Kidney (tissue), 14 donors: ENCODE measurements around the gene ST6GAL1. TPM values are rescaled to one million over a fixed set of nuclear protein-coding genes. Genes with fewer than 3 reads are reported as not detected.
A peak's percentile ranks its signal among the peaks of the same experiment; 100 is the strongest.

Experiments
- DNase-seq, 5 donors: peaks; one replicate each; pipeline ENCODE4 v3.0.0-alpha.2; 2013 to 2020
- FAIRE-seq: peaks from 2 replicates; lab custom pipeline; 2012; peaks lifted over from hg19 to GRCh38; lab: Jason Lieb, UNC
- H3K27ac ChIP-seq, 2 donors: one replicate each; pipeline ENCODE4 v1.7.0; 2013; ENCODE audit warnings: low read depth in 2 of 2, low read length in 2 of 2, inconsistent platforms in 1 of 2
- H3K27me3 ChIP-seq: one replicate; pipeline ENCODE4 v1.7.1; 2013; ENCODE audit warnings: low read length, inconsistent platforms; ENCODE audit not compliant: control insufficient read depth, insufficient read depth
- H3K36me3 ChIP-seq, 3 donors: one replicate each; pipeline versions ENCODE4 v1.7.0 to v1.7.1; 2013; ENCODE audit warnings: low read length in 3 of 3, control low read depth in 1 of 3, inconsistent platforms in 1 of 3; ENCODE audit not compliant: insufficient read depth in 3 of 3, control insufficient read depth in 2 of 3
- H3K4me1 ChIP-seq, 3 donors: one replicate each; pipeline versions ENCODE4 v1.7.0 to v1.7.1; 2013; ENCODE audit warnings: low read length in 3 of 3, inconsistent platforms in 1 of 3, low read depth in 1 of 3; ENCODE audit not compliant: control insufficient read depth in 2 of 3, insufficient read depth in 2 of 3
- H3K4me3 ChIP-seq, 3 donors: one replicate each; pipeline versions ENCODE4 v1.7.0 to v1.8.1; 2013; ENCODE audit warnings: low read length in 3 of 3, control low read depth in 1 of 3, inconsistent platforms in 1 of 3
- H3K9ac ChIP-seq, 3 donors: one replicate each; pipeline versions ENCODE4 v1.7.0 to v1.7.1; 2013; ENCODE audit warnings: low read length in 3 of 3, control low read depth in 1 of 3, inconsistent platforms in 1 of 3
- H3K9me3 ChIP-seq, 3 donors: one replicate each; pipeline versions ENCODE4 v1.7.0 to v1.7.1; 2013; ENCODE audit warnings: low read length in 3 of 3, control low read depth in 1 of 3, inconsistent platforms in 1 of 3; ENCODE audit not compliant: control insufficient read depth in 2 of 3, insufficient read depth in 1 of 3
- intact Hi-C: fragments of 100-400 bp; cut with DNase I; formaldehyde crosslinking; loops from one replicate; pipeline ENCODE4 v1.11.1; 2022
- polyA plus RNA-seq: library from polyadenylated mRNA; stranded (reverse); fragments of 350-450 nt; fragmentation: Illumina TruSeq; extraction: RNeasy Lipid Tissue Mini Kit (QIAGEN cat#74804); gene quantifications from one replicate; pipeline ENCODE4 v1.2.3, GENCODE V29; 2014; ENCODE audit warnings: low read depth, low replicate concordance; ENCODE audit not compliant: insufficient read depth
- total RNA-seq: library from RNA; stranded (reverse); fragmentation: NEBNext Ultra II Directional; extraction: Animal tissue kit (Norgen Biotek cat#: 25700); gene quantifications from one replicate; pipeline ENCODE4 v1.2.1, GENCODE V29; 2021
- TF ChIP-seq, protein P1 (sequence below): IDR thresholded peaks from 3 replicates; pipeline ENCODE4 v1.5.1; 2012; ENCODE audit warnings: mild to moderate bottlenecking, moderate library complexity, borderline replicate concordance; ENCODE audit not compliant: insufficient read depth; ENCODE audit errors: extremely low read depth
- donor health status: control.
- donor health status: control.
- donor health status: control.
- donor health status: control.
- donor health status: control.
- donor health status: DM: yes; HTN: yes; CAD: no.
- donor health status: Normal renal cell carcinoma (clear cell type).

Gene ST6GAL1
- total and polyA plus RNA-seq, 2 donors from 2014 or later: 62.6 to 236 TPM

DNA sequence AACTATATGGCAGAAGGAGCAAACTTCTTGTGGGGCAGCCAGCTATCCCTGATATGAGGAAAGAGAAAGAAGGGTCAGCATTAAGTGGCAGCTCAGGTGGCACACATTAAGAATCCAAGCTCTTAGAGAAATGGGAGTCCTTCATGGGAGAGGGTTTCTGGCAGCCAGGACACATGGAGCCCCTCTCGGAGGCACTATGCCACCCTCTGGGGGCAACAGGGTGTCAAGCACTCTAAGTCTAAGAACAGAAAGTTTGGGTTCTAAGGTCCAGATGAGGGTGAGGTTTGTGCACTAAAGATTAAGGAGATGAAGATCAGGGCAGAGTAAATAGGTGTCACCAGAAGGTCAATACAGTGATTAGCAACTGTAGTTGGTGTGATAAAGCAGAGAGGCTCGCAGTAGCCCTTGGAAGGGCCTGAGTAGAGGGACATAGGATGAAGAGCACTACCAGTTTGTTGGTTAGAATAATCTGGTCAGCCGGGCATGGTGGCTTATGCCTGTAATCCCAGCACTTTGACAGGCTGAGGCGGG lies 89.3 kb downstream of the ST6GAL1 start:
- no peaks in the 10 kb centered on the region for H3K9me3 ChIP-seq
- H3K36me3 ChIP-seq: no peaks in the 10 kb centered on the region
- intact Hi-C loops: no loop called here
- no peak overlapping the region for H3K9ac ChIP-seq
- no peak overlapping the region for H3K4me3 ChIP-seq
- H3K27ac ChIP-seq: peak overlapping the region in 1 of 2 donors; percentile 5
- peaks cover 3 to 14% (median 12%) of the 10 kb centered on the region in 3 donors for H3K4me1 ChIP-seq
- FAIRE-seq (no peak), DNase-seq (no peak)
- no peaks in the 10 kb centered on the region for H3K27me3 ChIP-seq
- TF ChIP-seq, protein P1, sequence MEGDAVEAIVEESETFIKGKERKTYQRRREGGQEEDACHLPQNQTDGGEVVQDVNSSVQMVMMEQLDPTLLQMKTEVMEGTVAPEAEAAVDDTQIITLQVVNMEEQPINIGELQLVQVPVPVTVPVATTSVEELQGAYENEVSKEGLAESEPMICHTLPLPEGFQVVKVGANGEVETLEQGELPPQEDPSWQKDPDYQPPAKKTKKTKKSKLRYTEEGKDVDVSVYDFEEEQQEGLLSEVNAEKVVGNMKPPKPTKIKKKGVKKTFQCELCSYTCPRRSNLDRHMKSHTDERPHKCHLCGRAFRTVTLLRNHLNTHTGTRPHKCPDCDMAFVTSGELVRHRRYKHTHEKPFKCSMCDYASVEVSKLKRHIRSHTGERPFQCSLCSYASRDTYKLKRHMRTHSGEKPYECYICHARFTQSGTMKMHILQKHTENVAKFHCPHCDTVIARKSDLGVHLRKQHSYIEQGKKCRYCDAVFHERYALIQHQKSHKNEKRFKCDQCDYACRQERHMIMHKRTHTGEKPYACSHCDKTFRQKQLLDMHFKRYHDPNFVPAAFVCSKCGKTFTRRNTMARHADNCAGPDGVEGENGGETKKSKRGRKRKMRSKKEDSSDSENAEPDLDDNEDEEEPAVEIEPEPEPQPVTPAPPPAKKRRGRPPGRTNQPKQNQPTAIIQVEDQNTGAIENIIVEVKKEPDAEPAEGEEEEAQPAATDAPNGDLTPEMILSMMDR: no peak

DNA sequence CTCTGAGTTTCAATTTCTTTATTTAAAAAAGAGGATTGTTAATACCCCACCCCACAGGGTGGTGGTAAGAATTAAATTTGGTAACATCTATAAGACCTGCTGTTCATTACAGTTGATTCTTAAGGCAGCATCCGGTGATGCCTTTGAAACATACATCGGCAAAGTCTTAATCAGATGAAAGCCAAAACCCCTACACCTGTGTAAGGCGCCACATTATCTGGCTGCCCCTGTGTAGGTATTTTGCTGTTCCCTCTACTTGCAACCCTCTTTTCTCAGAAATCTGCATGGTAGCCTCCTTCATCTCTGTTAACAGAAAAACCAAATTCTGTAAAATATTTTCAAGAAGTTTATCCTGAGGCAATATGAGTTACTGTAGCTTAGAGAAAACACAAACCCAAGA lies 90.0 kb downstream of the ST6GAL1 start:
- no peak overlapping the region for H3K9ac ChIP-seq
- intact Hi-C loops: no loop called here
- H3K36me3 ChIP-seq: no peaks in the 10 kb centered on the region
- H3K27me3 ChIP-seq: no peaks in the 10 kb centered on the region
- TF ChIP-seq, protein P1: no peak
- no peak overlapping the region for H3K27ac ChIP-seq
- peaks cover 3 to 14% (median 12%) of the 10 kb centered on the region in 3 donors for H3K4me1 ChIP-seq
- no peak for FAIRE-seq
- DNase-seq: no peak
- H3K4me3 ChIP-seq: no peak overlapping the region
- no peaks in the 10 kb centered on the region for H3K9me3 ChIP-seq

DNA sequence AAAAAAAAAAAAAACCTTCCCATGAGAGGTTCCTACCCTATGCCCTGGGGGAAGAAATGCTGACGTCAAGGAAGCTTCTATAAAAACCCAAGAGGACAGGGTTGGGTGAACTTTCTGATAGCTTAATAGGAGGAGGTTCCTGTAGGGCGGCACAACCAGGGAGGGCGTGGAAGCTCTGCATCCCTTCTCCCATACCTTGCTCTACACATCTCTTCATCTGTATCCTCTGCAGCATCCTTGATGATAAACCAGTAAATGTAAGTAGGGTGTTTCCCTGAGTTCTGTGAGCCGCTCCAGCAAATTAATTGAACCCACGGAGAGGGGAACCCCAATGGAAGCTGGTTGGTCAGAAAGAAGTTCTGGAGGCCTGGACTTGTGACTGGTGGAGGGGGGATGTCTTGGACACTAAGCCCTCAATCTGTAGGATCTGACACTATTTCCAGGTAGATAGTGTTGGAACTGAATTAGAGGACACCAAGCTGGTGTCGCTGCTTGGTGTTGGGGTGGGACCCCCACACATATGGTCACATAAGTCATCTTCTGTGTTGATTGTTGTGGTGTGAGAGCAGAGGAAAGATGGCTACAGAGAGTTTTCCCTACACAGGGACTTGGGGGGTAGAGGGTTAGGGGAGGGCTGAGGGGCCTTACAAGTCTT lies 91.5 kb downstream of the ST6GAL1 start:
- H3K9ac ChIP-seq: peak overlapping the region in 1 of 3 donors; percentile 0
- H3K27ac ChIP-seq: peak overlapping the region in 1 of 2 donors; percentile 33
- peak overlapping the region in 2 of 3 donors; percentile 35 to 45 for H3K4me3 ChIP-seq
- H3K4me1 ChIP-seq: peaks cover 3 to 11% (median 7%) of the 10 kb centered on the region in 3 donors
- DNase-seq (peak in 1 of 5 donors; percentile 58), FAIRE-seq (no peak)
- H3K36me3 ChIP-seq: no peaks in the 10 kb centered on the region
- TF ChIP-seq, protein P1: no peak
- H3K27me3 ChIP-seq: no peaks in the 10 kb centered on the region
- no peaks in the 10 kb centered on the region for H3K9me3 ChIP-seq
- intact Hi-C loops: no loop called here
